ENCODE results near the gene DOCK11. TPM values are rescaled to one million over a fixed set of nuclear protein-coding genes. Genes with fewer than 3 reads are reported as not detected.

DOCK11 gene
- total and polyA plus RNA-seq, 2 of the 4 experiments (the other 2 are of a cell fraction): 3.9 to 13.1 TPM

DNA sequence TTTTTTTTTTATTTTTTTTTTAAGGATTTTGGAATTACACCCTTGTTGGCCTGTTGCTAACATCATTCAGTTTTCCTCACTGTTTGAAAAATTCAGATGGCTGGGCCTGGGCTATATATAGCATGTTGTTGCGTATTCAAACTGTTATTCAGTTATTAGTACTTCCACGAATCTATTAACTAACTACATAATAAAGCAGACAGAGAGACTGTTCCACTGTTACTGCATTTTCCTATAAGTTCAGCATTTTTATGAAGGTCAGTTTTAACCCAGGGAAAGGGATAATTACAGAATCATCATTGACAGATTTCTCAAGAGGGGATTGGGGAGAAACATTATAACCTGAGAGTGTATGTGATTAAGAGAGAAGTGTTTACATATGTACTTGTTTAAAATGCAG is 3.1 kb downstream of the DOCK11 start:
- H2AK5ac ChIP-seq (ENCODE audit: low read depth, low read length): no peak overlapping the region
- H4K20me1 ChIP-seq (ENCODE audit: insufficient read depth, low read length): no peaks in the 10 kb centered on the region
- H3K4ac ChIP-seq (ENCODE audit: low read depth, low read length): no peak overlapping the region
- no peak overlapping the region for H4K8ac ChIP-seq (ENCODE audit: low read depth in 2 of 2, low read length in 2 of 2)
- no peaks in the 10 kb centered on the region for H3K27me3 ChIP-seq (ENCODE audit: control insufficient read depth, insufficient read depth, low read length)
- dilution Hi-C loops (cut with HindIII; ENCODE audit: low sequenced_read_pairs, unreplicated experiment) (no loop called here), intact Hi-C loops (cut with micrococcal nuclease) (loop anchor here (5.0 kb wide), 1 partner anchor 79 kb away; no protein-coding TSS in a partner anchor), in situ Hi-C loops (cut with MboI; ENCODE audit: low sequenced_read_pairs) (no loop called here)
- no peak overlapping the region for H3K9ac ChIP-seq (ENCODE audit: low read depth, low read length)
- no peak overlapping the region for H3K4me3 ChIP-seq (ENCODE audit: insufficient read depth, low read depth, low read length)
- CTCF ChIA-PET: interaction anchor here (0.7 kb wide), 1 partner anchor 103 kb away, joined by 4 read pairs; no protein-coding TSS in a partner anchor
- H3K36me3 ChIP-seq (ENCODE audit: control insufficient read depth, insufficient read depth, low read length): no peaks in the 10 kb centered on the region
- peaks cover 6 to 9% of the 10 kb centered on the region in 2 experiments; a peak in 3 of 4 replicates for H3K79me1 ChIP-seq (ENCODE audit: low read depth in 1 of 2, low read length in 2 of 2)
- H3K27ac ChIP-seq (ENCODE audit: insufficient read depth, low read length): no peak overlapping the region
- POLR2A ChIA-PET (ENCODE audit: unreplicated experiment): no interaction called here
- H3K4me1 ChIP-seq (ENCODE audit: control insufficient read depth, insufficient read depth, low read length): peaks cover 2% of the 10 kb centered on the region; the same call in 1 of the 2 replicates
- no CpG with 5 or more reads among the region's 2 CpGs for WGBS, 2 experiments (ENCODE audit: extremely low coverage in 2 of 2, insufficient read length in 1 of 2)
- no peak overlapping the region for H3K56ac ChIP-seq (ENCODE audit: extremely low read depth, insufficient read depth, low read length)
- H3K4me2 ChIP-seq (ENCODE audit: low read depth, low read length): no peak overlapping the region
- H3K18ac ChIP-seq (ENCODE audit: low read depth, low read length): no peak overlapping the region
- BruUV-seq (replicated peaks): no TSS peak
- DNase-seq (no peak), ATAC-seq (ENCODE audit: low read depth) (no peak)
- H2BK15ac ChIP-seq (ENCODE audit: low read depth, low read length): no peak overlapping the region
- H2BK20ac ChIP-seq (ENCODE audit: low read depth, low read length): no peak overlapping the region
- no peak overlapping the region for H4K5ac ChIP-seq (ENCODE audit: low read depth, low read length)
- H4K91ac ChIP-seq (ENCODE audit: insufficient read depth, low read depth, low read length): no peak overlapping the region
- TF ChIP-seq RFX5 (IDR thresholded peaks at IDR 0.05; ENCODE audit: low read depth, low read length) (no peak), POLR2A (IDR thresholded peaks at IDR 0.05; ENCODE audit: low read depth, low read length) (no peak), RAD21 (IDR thresholded peaks at IDR 0.05; ENCODE audit: low read length) (no peak), NFE2L2 (IDR thresholded peaks at IDR 0.05; ENCODE audit: low read depth, low read length) (no peak)
- H3K9me3 ChIP-seq (ENCODE audit: control insufficient read depth, insufficient read depth, low read length): no peaks in the 10 kb centered on the region
- no peak overlapping the region for H2BK120ac ChIP-seq (ENCODE audit: low read depth, low read length)
- no peaks in the 10 kb centered on the region for H3K9me1 ChIP-seq (ENCODE audit: insufficient read depth, low read length)
- no peak overlapping the region for H2AFZ ChIP-seq (replicated peaks; ENCODE audit: low read length, poor library complexity)
- H2AK9ac ChIP-seq (replicated peaks; ENCODE audit: low read depth, low read length, poor library complexity): no peak overlapping the region
- H2BK5ac ChIP-seq (ENCODE audit: low read depth, low read length, poor library complexity, severe bottlenecking): no peak overlapping the region
- H3K23ac ChIP-seq (ENCODE audit: low read depth, low read length): no peak overlapping the region
- H3K14ac ChIP-seq (replicated peaks; ENCODE audit: low read depth, low read length): no peak overlapping the region
